ENCODE results near the gene IL6R.
A peak's percentile ranks its signal among the peaks of the same experiment; 100 is the strongest.

IL6R gene

GRCh38 chr1:154422521-154422920, 17.4 kb downstream of the IL6R start:
- no peak for ATAC-seq
- no peak for TF ChIP-seq ZNF565 (CRISPR knock-in tag; conservative IDR thresholded peaks at IDR 0.05; ENCODE audit: low read depth)
- no peak for TF ChIP-seq BACH2 (CRISPR knock-in tag; IDR thresholded peaks at IDR 0.05; ENCODE audit: borderline replicate concordance)
- TF ChIP-seq CSDC2 (CRISPR knock-in tag; IDR thresholded peaks at IDR 0.05): no peak
- no peak for TF ChIP-seq PPARA (CRISPR knock-in tag; IDR thresholded peaks at IDR 0.05; ENCODE audit: borderline replicate concordance)
- no peak for TF ChIP-seq TSHZ2 (CRISPR knock-in tag; IDR thresholded peaks at IDR 0.05)
- TF ChIP-seq ISL1 (CRISPR knock-in tag; IDR thresholded peaks at IDR 0.05): no peak
- TF ChIP-seq ZFP30 (CRISPR knock-in tag; IDR thresholded peaks at IDR 0.05): no peak
- no peak for TF ChIP-seq TOX (CRISPR knock-in tag; IDR thresholded peaks at IDR 0.05; ENCODE audit: borderline replicate concordance)
- no peak for TF ChIP-seq CREB5 (CRISPR knock-in tag; IDR thresholded peaks at IDR 0.05; ENCODE audit: low read depth)
- no peak for TF ChIP-seq ZC3H10 (CRISPR knock-in tag; IDR thresholded peaks at IDR 0.05)
- no peak for TF ChIP-seq ZNF8 (CRISPR knock-in tag; IDR thresholded peaks at IDR 0.05)
- no peak for TF ChIP-seq ARNTL (CRISPR knock-in tag; IDR thresholded peaks at IDR 0.05; ENCODE audit: borderline replicate concordance, low read depth)
- no peak for TF ChIP-seq ZFP3 (CRISPR knock-in tag; IDR thresholded peaks at IDR 0.05)
- TF ChIP-seq PATZ1 (CRISPR knock-in tag; IDR thresholded peaks at IDR 0.05; ENCODE audit: borderline replicate concordance): no peak
- no peak for TF ChIP-seq ZNF70 (CRISPR knock-in tag; IDR thresholded peaks at IDR 0.05)
- TF ChIP-seq POU6F1 (CRISPR knock-in tag; IDR thresholded peaks at IDR 0.05; ENCODE audit: borderline replicate concordance, low read depth): no peak
- TF ChIP-seq CSRNP3 (CRISPR knock-in tag; IDR thresholded peaks at IDR 0.05): no peak
- TF ChIP-seq SNAI2 (CRISPR knock-in tag; IDR thresholded peaks at IDR 0.05): no peak

GRCh38 chr1:154423304-154423987, 18.3 kb downstream of the IL6R start:
- peak; percentile 18 for ATAC-seq

More at GRCh38 chr1:154423304-154423987, 18.3 kb downstream of the IL6R start:
- TF ChIP-seq TSHZ2 (CRISPR knock-in tag; IDR thresholded peaks at IDR 0.05) (no peak), CSDC2 (CRISPR knock-in tag; IDR thresholded peaks at IDR 0.05) (no peak), CREB5 (CRISPR knock-in tag; IDR thresholded peaks at IDR 0.05; ENCODE audit: low read depth) (no peak)

All from SK-N-SH treated with all-trans-retinoic acid at 6 μM for 48 hours (cell line).